H9 (cell line): ENCODE measurements around the gene TRNP1. TPM values are rescaled to one million over a fixed set of nuclear protein-coding genes. Genes with fewer than 3 reads are reported as not detected.

Experiments used
- DNase-seq: peaks from one replicate; pipeline ENCODE4 v3.0.0-alpha.2; 2017
- H2AFZ ChIP-seq: one replicate; pipeline ENCODE4 v1.6.1; 2013; ENCODE audit warnings: mild to moderate bottlenecking, low read length, control low read depth, moderate library complexity
- H2AK5ac ChIP-seq: 2 replicates; pipeline ENCODE4 v1.6.1; 2013; ENCODE audit warnings: low read length, control low read depth, mixed read lengths; ENCODE audit not compliant: insufficient read length
- H2BK120ac ChIP-seq: one replicate; pipeline ENCODE4 v1.6.1; 2013; ENCODE audit warnings: low read depth, mild to moderate bottlenecking, low read length, control low read depth, inconsistent platforms; ENCODE audit not compliant: poor library complexity, severe bottlenecking
- H2BK12ac ChIP-seq: 2 replicates; pipeline ENCODE4 v1.6.1; 2013; ENCODE audit warnings: low read length, control low read depth, mixed read lengths, low read depth; ENCODE audit not compliant: insufficient read length
- H2BK15ac ChIP-seq: 2 replicates; pipeline ENCODE4 v1.6.1; 2013; ENCODE audit warnings: low read depth, low read length, control low read depth
- H2BK20ac ChIP-seq: one replicate; pipeline ENCODE4 v1.6.1; 2013; ENCODE audit warnings: low read depth, mild to moderate bottlenecking, low read length, control low read depth, inconsistent platforms; ENCODE audit not compliant: poor library complexity, severe bottlenecking
- H2BK5ac ChIP-seq: 2 replicates; pipeline ENCODE4 v1.6.1; 2013; ENCODE audit warnings: low read length, control low read depth, mixed read lengths; ENCODE audit not compliant: insufficient read length
- H3K14ac ChIP-seq: 2 replicates; pipeline ENCODE4 v1.6.1; 2013; ENCODE audit warnings: low read length, control low read depth; ENCODE audit not compliant: insufficient read depth
- H3K18ac ChIP-seq: 2 replicates; pipeline ENCODE4 v1.6.1; 2013; ENCODE audit warnings: low read depth, mild to moderate bottlenecking, mixed read lengths, low read length, control low read depth; ENCODE audit not compliant: insufficient read length
- H3K23ac ChIP-seq: 2 replicates; pipeline ENCODE4 v1.6.1; 2013; ENCODE audit warnings: low read length, control low read depth, mixed read lengths, low read depth; ENCODE audit not compliant: insufficient read length
- H3K23me2 ChIP-seq: 2 replicates; pipeline ENCODE4 v1.6.1; 2013; ENCODE audit warnings: low read depth, mild to moderate bottlenecking, mixed read lengths, low read length, control low read depth; ENCODE audit not compliant: insufficient read length, poor library complexity, severe bottlenecking
- H3K27ac ChIP-seq: 2 replicates; pipeline ENCODE4 v1.5.1; 2013; ENCODE audit warnings: low read length, control low read depth, mixed read lengths, low read depth; ENCODE audit not compliant: insufficient read length
- H3K27me3 ChIP-seq: 2 replicates; pipeline ENCODE4 v1.6.1; 2013; ENCODE audit warnings: low read length, control low read depth, inconsistent platforms; ENCODE audit not compliant: insufficient read depth
- H3K4ac ChIP-seq: 2 replicates; pipeline ENCODE4 v1.6.1; 2013; ENCODE audit warnings: low read depth, mild to moderate bottlenecking, control low read depth, inconsistent platforms, low read length, moderate library complexity
- H3K4me1 ChIP-seq: 2 replicates; pipeline ENCODE4 v1.6.1; 2013; ENCODE audit warnings: low read length, control low read depth, inconsistent platforms; ENCODE audit not compliant: insufficient read depth
- H3K4me2 ChIP-seq: 2 replicates; pipeline ENCODE4 v1.6.1; 2013; ENCODE audit warnings: low read length, control low read depth, mixed read lengths; ENCODE audit not compliant: insufficient read length, insufficient read depth
- H3K56ac ChIP-seq: 2 replicates; pipeline ENCODE4 v1.6.1; 2013; ENCODE audit warnings: low read depth, mild to moderate bottlenecking, mixed read lengths, low read length, control low read depth; ENCODE audit not compliant: insufficient read length
- H3K79me1 ChIP-seq: 2 replicates; pipeline ENCODE4 v1.6.1; 2013; ENCODE audit warnings: low read depth, mild to moderate bottlenecking, moderate library complexity, low read length, control low read depth, inconsistent platforms; ENCODE audit not compliant: insufficient read depth, poor library complexity, severe bottlenecking
- H3K79me2 ChIP-seq: 2 replicates; pipeline ENCODE4 v1.6.1; 2013; ENCODE audit warnings: low read length, control low read depth, inconsistent platforms; ENCODE audit not compliant: insufficient read depth
- H3K9ac ChIP-seq: 2 replicates; pipeline ENCODE4 v1.6.1; 2013; ENCODE audit warnings: low read length, control low read depth, mixed read lengths; ENCODE audit not compliant: insufficient read length; ENCODE audit errors: extremely low read depth
- H3K9me3 ChIP-seq: one replicate; pipeline ENCODE4 v1.6.1; 2013; ENCODE audit warnings: low read depth, low read length, inconsistent platforms; ENCODE audit not compliant: control insufficient read depth
- H3T11ph ChIP-seq: one replicate; pipeline ENCODE4 v1.6.1; 2013; ENCODE audit warnings: mild to moderate bottlenecking, low read length, control low read depth, inconsistent platforms
- H4K20me1 ChIP-seq: one replicate; pipeline ENCODE4 v1.6.1; 2013; ENCODE audit not compliant: control insufficient read depth, insufficient read length, insufficient read depth
- H4K5ac ChIP-seq: 2 replicates; pipeline ENCODE4 v1.6.1; 2013; ENCODE audit warnings: low read depth, mild to moderate bottlenecking, mixed read lengths, low read length, control low read depth; ENCODE audit not compliant: insufficient read length
- H4K8ac ChIP-seq: replicated peaks from 2 replicates; pipeline ENCODE4 v1.6.1; 2013; ENCODE audit warnings: low read length, control low read depth, mixed read lengths, low read depth; ENCODE audit not compliant: insufficient read length
- H4K91ac ChIP-seq: 2 replicates; pipeline ENCODE4 v1.6.1; 2013; ENCODE audit warnings: low read depth, mild to moderate bottlenecking, moderate library complexity, mixed read lengths, low read length, control low read depth; ENCODE audit not compliant: insufficient read length
- H3K27ac Mint-ChIP-seq, 3 experiments: 2 replicates in 2 of 3; 3 replicates in 1 of 3; pipeline ENCODE4 v1.8.0; 2020 to 2021; ENCODE audit warnings: mixed read lengths in 3 of 3, mild to moderate bottlenecking in 1 of 3, moderate library complexity in 1 of 3
- H3K27me3 Mint-ChIP-seq: 2 replicates; pipeline ENCODE4 v1.8.0; 2021; ENCODE audit warnings: low read depth, mild to moderate bottlenecking, moderate library complexity, mixed read lengths
- H3K36me3 Mint-ChIP-seq, 3 experiments: 2 replicates in 2 of 3; 3 replicates in 1 of 3; pipeline ENCODE4 v1.8.0; 2020 to 2021; ENCODE audit warnings: low read depth in 3 of 3, mixed read lengths in 3 of 3; ENCODE audit not compliant: insufficient read depth in 1 of 3
- H3K4me1 Mint-ChIP-seq, 2 experiments: 2 replicates each; pipeline ENCODE4 v1.8.0; 2020; ENCODE audit warnings: mixed read lengths in 2 of 2
- H3K4me3 Mint-ChIP-seq, 2 experiments: 2 replicates in 1 of 2; 3 replicates in 1 of 2; pipeline ENCODE4 v1.8.0; 2020 to 2021; ENCODE audit warnings: mild to moderate bottlenecking in 2 of 2, mixed read lengths in 2 of 2, moderate library complexity in 1 of 2
- H3K9me3 Mint-ChIP-seq, 2 experiments: 2 replicates in 1 of 2; 3 replicates in 1 of 2; pipeline ENCODE4 v1.8.0; 2020; ENCODE audit warnings: mild to moderate bottlenecking in 2 of 2, mixed read lengths in 2 of 2, moderate library complexity in 1 of 2
- CTCF ChIP-seq: fragments of 200-600 bp; sonication (generic); conservative IDR thresholded peaks from 3 replicates; pipeline ENCODE4 v1.8.0; 2021; ENCODE audit warnings: antibody characterized with exemption, mild to moderate bottlenecking
- WGBS: extraction: QIAGEN DNeasy Blood & Tissue Kit; methylation state at CpG from one replicate; pipeline ENCODE4 v1.1.7; 2013; ENCODE audit warnings: missing lambda C conversion rate, low lambda C conversion rate, mixed read lengths; ENCODE audit not compliant: insufficient read length; ENCODE audit errors: extremely low coverage; 5-methylcytosine and 5-hydroxymethylcytosine counted together
- total RNA-seq: library from RNA; stranded (reverse); gene quantifications from 2 replicates; pipeline ENCODE4 v1.2.1, GENCODE V29; 2021

TRNP1 gene
- total RNA-seq, 1 experiment from 2014 or later = 39.0 TPM

DNA sequence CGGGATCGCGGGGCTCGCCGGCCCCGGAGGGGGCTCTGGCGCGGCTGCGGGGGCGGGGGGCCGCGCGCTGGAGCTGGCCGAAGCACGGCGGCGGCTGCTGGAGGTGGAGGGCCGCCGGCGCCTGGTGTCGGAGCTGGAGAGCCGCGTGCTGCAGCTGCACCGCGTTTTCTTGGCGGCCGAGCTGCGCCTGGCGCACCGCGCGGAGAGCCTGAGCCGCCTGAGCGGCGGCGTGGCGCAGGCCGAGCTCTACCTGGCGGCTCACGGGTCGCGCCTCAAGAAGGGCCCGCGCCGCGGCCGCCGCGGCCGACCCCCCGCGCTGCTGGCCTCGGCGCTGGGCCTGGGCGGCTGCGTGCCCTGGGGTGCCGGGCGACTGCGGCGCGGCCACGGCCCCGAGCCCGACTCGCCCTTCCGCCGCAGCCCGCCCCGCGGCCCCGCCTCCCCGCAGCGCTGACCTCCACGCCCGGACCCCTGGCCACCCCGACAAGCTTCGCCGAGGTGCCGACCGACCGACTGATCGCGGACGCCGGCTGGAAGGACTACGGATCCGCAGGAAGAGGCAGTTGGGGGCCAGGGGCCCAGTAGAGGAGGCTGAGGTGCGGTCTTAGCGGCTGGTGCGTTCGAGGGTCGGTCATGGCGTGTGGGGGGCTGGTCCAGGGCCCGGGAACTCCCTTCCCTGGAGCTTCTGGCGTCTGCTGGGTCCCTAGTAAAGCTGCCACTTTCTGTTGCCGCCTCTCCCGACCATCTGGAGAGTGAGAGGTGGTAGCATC is 711 bp downstream of the TRNP1 start:
- Histone ChIP-seq H3K79me2 (peaks cover 3% of the 10 kb centered on the region; the same call in 1 of the 2 replicates), H2BK12ac (no peak overlapping the region), H3K9me3 (no peaks in the 10 kb centered on the region), H3T11ph (no peak overlapping the region), H3K27me3 (no peaks in the 10 kb centered on the region), H2BK20ac (no peak overlapping the region), H2AFZ (no peak overlapping the region), H2BK15ac (no peak overlapping the region), H4K8ac (no peak overlapping the region), H2AK5ac (no peak overlapping the region), H3K14ac (peak overlapping the region; percentile 37), H3K18ac (no peak overlapping the region), H3K27ac (no peak overlapping the region), H3K4ac (no peak overlapping the region), H3K56ac (no peak overlapping the region), H4K91ac (no peak overlapping the region), H4K20me1 (no peaks in the 10 kb centered on the region), H2BK120ac (no peak overlapping the region), H3K4me1 (peaks cover 17% of the 10 kb centered on the region), H2BK5ac (no peak overlapping the region), H3K9ac (peak overlapping the region; percentile 57), H3K79me1 (no peaks in the 10 kb centered on the region), H3K4me2 (peak overlapping the region; percentile 60), H4K5ac (no peak overlapping the region), H3K23me2 (peaks cover 18% of the 10 kb centered on the region), H3K23ac (no peak overlapping the region)
- TF ChIP-seq CTCF = no peak
- peaks cover 3 to 20% (median 16%) of the 10 kb centered on the region in 3 experiments; a peak in 5 of 7 replicates for H3K36me3 Mint-ChIP-seq
- no CpG with 5 or more reads among the region's 97 CpGs for WGBS
- peaks cover 26% of the 10 kb centered on the region for H3K27me3 Mint-ChIP-seq
- peak; percentile 32 for DNase-seq
- peak overlapping the region in 1 of 3 experiments; percentile 91; a peak in 1 of 7 replicates for H3K27ac Mint-ChIP-seq
- peaks cover 55 to 58% of the 10 kb centered on the region in 2 experiments for H3K4me1 Mint-ChIP-seq
- no peaks in the 10 kb centered on the region for H3K9me3 Mint-ChIP-seq
- H3K4me3 Mint-ChIP-seq = peak overlapping the region; percentile 85 to 95
